NCI-H226 (cell line): ENCODE measurements around the gene SRSF6.
"Not testable (repeated sequence)": the region's sequence is repeated elsewhere in the genome, so short reads cannot be mapped to it uniquely, and the experiment has no call there.

Experiments used
- DNase-seq: peaks from one replicate; pipeline ENCODE4 v3.0.0-alpha.2; 2015

SRSF6 gene

GRCh38 chr20:43457640-43458421 is at the start of gene SRSF6:
TSS of gene SRSF6 (plus strand) at chr20:43457896. CDS start at chr20:43458034, 138 bp downstream.
- DNase-seq, result peak; percentile 84

- no peak for DNase-seq
Observed at GRCh38 chr20:43408848-43409576, 48.7 kb upstream of the SRSF6 start.

- DNase-seq, result no peak
Observed at GRCh38 chr20:43409577-43409913, 48.2 kb upstream of the SRSF6 start.

- no peak for DNase-seq
Observed at GRCh38 chr20:43415661-43416430, 41.9 kb upstream of the SRSF6 start.

GRCh38 chr20:43416591-43417228 is 41.0 kb upstream of the SRSF6 start:
- no peak for DNase-seq

- DNase-seq, result no peak
Observed at GRCh38 chr20:43420192-43420591, 37.5 kb upstream of the SRSF6 start.

GRCh38 chr20:43420913-43421312 is 36.8 kb upstream of the SRSF6 start:
- DNase-seq, result not testable (repeated sequence)

- DNase-seq, result no peak
Observed at GRCh38 chr20:43426172-43426571, 31.5 kb upstream of the SRSF6 start.

- no peak for DNase-seq
Observed at GRCh38 chr20:43430265-43431133, 27.2 kb upstream of the SRSF6 start.

- DNase-seq, result no peak
Observed at GRCh38 chr20:43431134-43431519, 26.6 kb upstream of the SRSF6 start.

- no peak for DNase-seq
Observed at GRCh38 chr20:43432498-43432897, 25.2 kb upstream of the SRSF6 start.

- no peak for DNase-seq
Observed at GRCh38 chr20:43433250-43433854, 24.3 kb upstream of the SRSF6 start.

- DNase-seq, result no peak
Observed at GRCh38 chr20:43434565-43434964, 23.1 kb upstream of the SRSF6 start.

- no peak for DNase-seq
Observed at GRCh38 chr20:43438578-43439316, 18.9 kb upstream of the SRSF6 start.

GRCh38 chr20:43440531-43440930 is 17.2 kb upstream of the SRSF6 start:
- no peak for DNase-seq

- DNase-seq, result peak; percentile 32
Observed at GRCh38 chr20:43442282-43442880, 15.3 kb upstream of the SRSF6 start.

GRCh38 chr20:43444107-43444506 is 13.6 kb upstream of the SRSF6 start:
- no peak for DNase-seq

GRCh38 chr20:43446361-43446879 is 11.3 kb upstream of the SRSF6 start:
- no peak for DNase-seq

GRCh38 chr20:43448431-43448747 is 9.3 kb upstream of the SRSF6 start:
- DNase-seq, result not testable (repeated sequence)

- DNase-seq, result no peak
Observed at GRCh38 chr20:43448748-43449535, 8.8 kb upstream of the SRSF6 start.
